Thoracic aorta (tissue), 2 donors: ENCODE data around the gene NR1D2. TPM values are rescaled to one million over a fixed set of nuclear protein-coding genes. Genes with fewer than 3 reads are reported as not detected.

Experiments used
- ATAC-seq: fragments of 150-250 bp; one replicate; pipeline ENCODE4 v1.8.0; 2017; ENCODE audit warnings: low read depth; ENCODE audit not compliant: insufficient number of reproducible peaks, low FRiP score
- DNase-seq: peaks from one replicate; pipeline ENCODE4 v3.0.0-alpha.2; 2020; ENCODE audit warnings: low spot score
- H3K27ac ChIP-seq, 2 donors: fragments of 200-600 bp; sonication (generic); 1 replicate in 1 of 2; 2 replicates in 1 of 2; pipeline ENCODE4 v1.5.1; 2016; ENCODE audit warnings: mild to moderate bottlenecking in 2 of 2, moderate library complexity in 2 of 2
- H3K27me3 ChIP-seq: fragments of 200-600 bp; sonication (generic); replicated peaks from 2 replicates; pipeline ENCODE4 v1.6.0; 2016; ENCODE audit warnings: mild to moderate bottlenecking; ENCODE audit not compliant: insufficient read depth
- H3K36me3 ChIP-seq: fragments of 200-600 bp; sonication (generic); one replicate; pipeline ENCODE4 v1.5.1; 2016
- H3K4me1 ChIP-seq, 2 donors: fragments of 200-600 bp; sonication (generic); 1 replicate in 1 of 2; 2 replicates in 1 of 2; pipeline versions ENCODE4 v1.5.1 to v1.6.0; 2016; ENCODE audit warnings: low read depth in 2 of 2, mild to moderate bottlenecking in 1 of 2; ENCODE audit not compliant: control insufficient read depth in 1 of 2
- H3K4me3 ChIP-seq: fragments of 200-600 bp; sonication (generic); 2 replicates; pipeline ENCODE4 v1.5.1; 2016; ENCODE audit warnings: mild to moderate bottlenecking
- H3K9me3 ChIP-seq: fragments of 200-600 bp; sonication (generic); 2 replicates; pipeline ENCODE4 v1.5.1; 2016
- total RNA-seq, 2 donors: library from RNA; depleted of rRNA; stranded (reverse); fragments of >200 nt; gene quantifications; one replicate each; pipeline versions ENCODE4 v1.1.0 to v1.2.3, GENCODE V29; 2016
- TF ChIP-seq, protein P1 (sequence below): fragments of 200-600 bp; sonication (generic); IDR thresholded peaks from one replicate; pipeline ENCODE4 v1.5.1; 2019; ENCODE audit warnings: antibody characterized with exemption

Gene NR1D2
- total RNA-seq, 2 donors from 2014 or later = 33.0 to 41.6 TPM

DNA sequence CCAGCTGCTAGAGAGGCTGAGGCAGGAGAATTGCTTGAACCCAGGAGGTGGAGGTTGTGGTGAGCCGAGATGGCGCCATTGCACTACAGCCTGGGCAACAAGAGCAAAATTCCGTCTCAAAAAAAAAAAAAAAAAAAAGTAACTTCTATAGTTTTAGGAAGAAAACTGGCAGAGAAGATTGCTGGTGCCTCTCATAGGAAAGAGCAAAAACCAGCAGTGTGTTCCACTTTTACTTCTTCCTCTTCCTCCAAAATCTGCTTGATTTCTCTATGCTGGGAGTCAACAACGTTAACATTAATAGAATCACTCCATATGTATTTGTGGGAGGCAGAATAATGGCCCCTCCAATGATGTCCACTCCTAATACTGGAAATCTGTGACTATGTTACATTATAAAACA is 12.5 kb upstream of the NR1D2 start:
- H3K4me3 ChIP-seq = no peak overlapping the region
- ATAC-seq = no peak

DNA sequence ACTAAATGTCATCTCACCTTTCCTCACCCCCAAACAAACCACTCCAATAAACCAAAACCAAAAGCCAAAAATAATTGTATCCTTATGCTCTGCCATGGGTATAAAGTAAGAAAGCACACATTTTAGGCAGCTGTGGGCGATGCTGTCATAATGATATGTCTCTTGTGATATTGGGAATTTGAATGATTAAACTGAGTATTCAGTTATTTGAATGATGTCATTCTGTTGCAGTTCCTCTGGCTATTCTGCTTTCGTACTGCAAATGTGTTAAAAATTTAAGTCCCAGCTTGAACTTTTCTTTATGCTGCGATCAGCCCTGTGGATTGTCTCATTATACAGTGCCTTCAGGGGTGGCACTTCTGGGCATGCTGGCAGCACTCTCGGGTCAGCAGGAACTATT is 10.8 kb upstream of the NR1D2 start:
- ATAC-seq = no peak

More for the DNA sequence above, 12.5 kb upstream of the NR1D2 start:
- no peak overlapping the region for H3K27ac ChIP-seq
- DNase-seq = no peak
- no peaks in the 10 kb centered on the region for H3K9me3 ChIP-seq
- H3K27me3 ChIP-seq = no peaks in the 10 kb centered on the region
- H3K4me1 ChIP-seq = no peaks in the 10 kb centered on the region
- TF ChIP-seq, protein P1, sequence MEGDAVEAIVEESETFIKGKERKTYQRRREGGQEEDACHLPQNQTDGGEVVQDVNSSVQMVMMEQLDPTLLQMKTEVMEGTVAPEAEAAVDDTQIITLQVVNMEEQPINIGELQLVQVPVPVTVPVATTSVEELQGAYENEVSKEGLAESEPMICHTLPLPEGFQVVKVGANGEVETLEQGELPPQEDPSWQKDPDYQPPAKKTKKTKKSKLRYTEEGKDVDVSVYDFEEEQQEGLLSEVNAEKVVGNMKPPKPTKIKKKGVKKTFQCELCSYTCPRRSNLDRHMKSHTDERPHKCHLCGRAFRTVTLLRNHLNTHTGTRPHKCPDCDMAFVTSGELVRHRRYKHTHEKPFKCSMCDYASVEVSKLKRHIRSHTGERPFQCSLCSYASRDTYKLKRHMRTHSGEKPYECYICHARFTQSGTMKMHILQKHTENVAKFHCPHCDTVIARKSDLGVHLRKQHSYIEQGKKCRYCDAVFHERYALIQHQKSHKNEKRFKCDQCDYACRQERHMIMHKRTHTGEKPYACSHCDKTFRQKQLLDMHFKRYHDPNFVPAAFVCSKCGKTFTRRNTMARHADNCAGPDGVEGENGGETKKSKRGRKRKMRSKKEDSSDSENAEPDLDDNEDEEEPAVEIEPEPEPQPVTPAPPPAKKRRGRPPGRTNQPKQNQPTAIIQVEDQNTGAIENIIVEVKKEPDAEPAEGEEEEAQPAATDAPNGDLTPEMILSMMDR = no peak
- H3K36me3 ChIP-seq = no peaks in the 10 kb centered on the region

DNA sequence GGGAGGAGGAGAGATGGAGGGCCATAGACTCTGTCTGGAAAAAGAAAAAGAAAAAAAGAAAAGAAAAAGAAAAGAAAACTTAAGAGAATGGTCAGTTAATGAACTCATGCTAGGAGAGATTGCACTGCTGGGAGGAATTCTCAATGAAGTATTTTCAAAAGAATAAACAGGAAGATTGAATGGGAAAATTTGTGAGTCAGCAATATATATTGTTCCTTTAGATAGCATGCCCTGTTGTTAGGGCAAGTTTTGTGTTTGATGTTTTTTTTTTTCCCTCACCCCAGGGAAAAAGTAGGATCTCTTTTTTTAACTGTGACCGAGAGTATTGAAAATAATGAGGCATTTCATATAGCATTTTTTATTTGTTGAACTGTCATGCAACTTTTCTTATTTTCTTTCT is 7.8 kb upstream of the NR1D2 start:
- H3K4me1 ChIP-seq = no peaks in the 10 kb centered on the region
- TF ChIP-seq, protein P1 = no peak
- no peak overlapping the region for H3K4me3 ChIP-seq
- ATAC-seq (no peak), DNase-seq (no peak)
- no peaks in the 10 kb centered on the region for H3K36me3 ChIP-seq
- H3K9me3 ChIP-seq = no peaks in the 10 kb centered on the region
- no peak overlapping the region for H3K27ac ChIP-seq
- no peaks in the 10 kb centered on the region for H3K27me3 ChIP-seq

More for the DNA sequence above, 10.8 kb upstream of the NR1D2 start:
- Histone ChIP-seq H3K27ac (no peak overlapping the region), H3K36me3 (no peaks in the 10 kb centered on the region), H3K4me1 (no peaks in the 10 kb centered on the region), H3K9me3 (no peaks in the 10 kb centered on the region), H3K27me3 (no peaks in the 10 kb centered on the region), H3K4me3 (no peak overlapping the region)
- no peak for DNase-seq
- TF ChIP-seq, protein P1 = no peak

DNA sequence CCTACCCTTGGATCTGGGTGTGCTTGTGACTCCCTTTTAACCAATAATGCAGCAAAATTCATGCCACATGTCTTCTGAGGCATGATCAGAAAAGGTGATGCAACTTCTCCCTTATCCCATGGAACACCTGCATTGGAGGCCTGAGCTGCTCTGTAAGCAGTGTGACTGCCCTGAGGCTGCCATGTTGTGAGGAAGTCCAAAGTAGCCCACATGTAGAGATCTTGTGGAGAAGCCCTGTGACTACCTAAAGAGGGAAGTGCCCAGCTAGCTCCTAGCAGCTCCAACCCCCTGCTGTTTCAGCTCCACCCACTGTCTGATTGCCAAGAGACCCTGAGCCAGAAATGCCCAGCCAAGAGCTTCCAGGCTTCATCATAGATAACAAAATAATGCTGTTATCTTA is 6.4 kb upstream of the NR1D2 start:
- no peak overlapping the region for H3K4me3 ChIP-seq
- no peak overlapping the region for H3K27ac ChIP-seq
- TF ChIP-seq, protein P1 = no peak
- no peaks in the 10 kb centered on the region for H3K9me3 ChIP-seq
- H3K36me3 ChIP-seq = no peaks in the 10 kb centered on the region
- H3K4me1 ChIP-seq = no peaks in the 10 kb centered on the region
- no peaks in the 10 kb centered on the region for H3K27me3 ChIP-seq
- no peak for DNase-seq
- ATAC-seq = no peak

DNA sequence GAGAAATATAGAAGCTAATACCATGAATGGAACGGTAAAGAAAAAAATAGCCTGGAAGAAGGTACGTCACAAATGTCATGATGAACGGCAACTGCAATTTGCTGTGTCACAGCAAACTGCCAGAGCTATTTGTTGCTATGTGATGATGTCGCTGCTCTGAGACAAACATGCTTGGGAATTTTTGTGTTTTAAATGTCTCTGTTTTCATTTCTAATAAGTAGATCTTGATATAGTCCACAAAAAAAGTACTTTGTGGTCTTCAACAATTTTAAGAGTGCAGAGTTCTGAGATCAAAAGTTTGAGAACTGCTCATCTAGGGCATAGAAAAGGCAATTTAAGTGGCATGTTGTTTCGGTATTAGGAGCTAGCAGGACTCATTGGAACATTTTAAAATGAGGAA is 4.3 kb upstream of the NR1D2 start:
- no peak overlapping the region for H3K4me3 ChIP-seq
- H3K4me1 ChIP-seq = peaks cover 0 to 6% of the 10 kb centered on the region in 2 donors
- H3K27ac ChIP-seq = no peak overlapping the region
- no peaks in the 10 kb centered on the region for H3K27me3 ChIP-seq
- DNase-seq (no peak), ATAC-seq (no peak)
- no peaks in the 10 kb centered on the region for H3K9me3 ChIP-seq
- H3K36me3 ChIP-seq = no peaks in the 10 kb centered on the region
- TF ChIP-seq, protein P1 = no peak
